EL (cell line): Measurements from ENCODE around the gene TMEM209.

Experiments
- DNase-seq: peaks from one replicate; pipeline ENCODE4 v3.0.0-alpha.2; 2016

The TMEM209 gene

GRCh38 chr7:130118294-130118693, 86.9 kb downstream of the TMEM209 start:
- DNase-seq = no peak

GRCh38 chr7:130114776-130115175, 90.4 kb downstream of the TMEM209 start:
- no peak for DNase-seq
